Right atrium auricular region (tissue), 2 donors: ENCODE results near the gene TNNI3. TPM values are rescaled to one million over a fixed set of nuclear protein-coding genes. Genes with fewer than 3 reads are reported as not detected.

ENCODE experiments used
- DNase-seq: peaks from one replicate; pipeline ENCODE4 v3.0.0-alpha.2; 2019; ENCODE audit warnings: low spot score
- H3K27ac ChIP-seq, 2 donors: fragments of 200-600 bp; sonication (generic); 1 replicate in 1 of 2; 2 replicates in 1 of 2; pipeline ENCODE4 v1.5.1; 2016 to 2019
- H3K27me3 ChIP-seq, 2 donors: fragments of 200-600 bp; sonication (generic); one replicate each; pipeline versions ENCODE4 v1.5.1 to v1.6.0; 2017 to 2019
- H3K36me3 ChIP-seq: fragments of 200-600 bp; sonication (generic); one replicate; pipeline ENCODE4 v1.5.1; 2016
- H3K4me1 ChIP-seq, 2 donors: fragments of 200-600 bp; sonication (generic); one replicate each; pipeline versions ENCODE4 v1.5.1 to v1.6.0; 2017 to 2019
- H3K4me3 ChIP-seq, 2 donors: fragments of 200-600 bp; sonication (generic); 1 replicate in 1 of 2; 2 replicates in 1 of 2; pipeline ENCODE4 v1.5.1; 2017 to 2019; ENCODE audit warnings: mild to moderate bottlenecking in 1 of 2, moderate library complexity in 1 of 2
- H3K9me3 ChIP-seq, 2 donors: fragments of 200-600 bp; sonication (generic); one replicate each; pipeline ENCODE4 v1.5.1; 2019
- total RNA-seq, 2 donors: library from RNA; depleted of rRNA; stranded (reverse); fragments of >200 nt; gene quantifications; one replicate each; pipeline ENCODE4 v1.1.0, GENCODE V29; 2016
- TF ChIP-seq, protein P1 (sequence below), 2 donors: fragments of 200-600 bp; sonication (generic); IDR thresholded peaks; one replicate each; pipeline ENCODE4 v1.5.1; 2019; ENCODE audit warnings: antibody characterized with exemption in 2 of 2

Gene TNNI3
- total RNA-seq, 2 donors from 2014 or later = 3,822 to 4,003 TPM

DNA sequence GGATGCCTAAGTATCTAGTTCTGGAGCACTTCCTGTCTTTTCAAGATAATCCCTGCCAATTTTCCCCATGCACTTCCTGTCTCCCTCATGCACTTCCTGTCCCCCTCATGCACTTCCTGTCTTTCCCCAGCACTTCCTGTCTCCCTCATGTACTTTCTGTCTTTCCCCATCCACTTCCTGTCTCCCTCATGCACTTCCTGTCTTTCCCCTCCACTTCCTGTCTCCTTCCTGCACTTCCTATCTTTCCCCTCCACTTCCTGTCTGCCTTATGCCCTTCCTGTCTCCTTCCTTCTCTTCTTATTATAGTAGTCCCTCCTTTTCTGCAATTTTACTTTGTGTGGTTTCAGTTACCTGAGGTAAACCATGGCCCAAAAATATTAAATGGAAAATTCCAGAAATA lies 5.5 kb downstream of the TNNI3 start:
- peaks cover 0 to 60% of the 10 kb centered on the region in 2 donors for H3K4me1 ChIP-seq
- H3K36me3 ChIP-seq = peaks cover 45% of the 10 kb centered on the region
- no peak overlapping the region for H3K27ac ChIP-seq
- TF ChIP-seq, protein P1, sequence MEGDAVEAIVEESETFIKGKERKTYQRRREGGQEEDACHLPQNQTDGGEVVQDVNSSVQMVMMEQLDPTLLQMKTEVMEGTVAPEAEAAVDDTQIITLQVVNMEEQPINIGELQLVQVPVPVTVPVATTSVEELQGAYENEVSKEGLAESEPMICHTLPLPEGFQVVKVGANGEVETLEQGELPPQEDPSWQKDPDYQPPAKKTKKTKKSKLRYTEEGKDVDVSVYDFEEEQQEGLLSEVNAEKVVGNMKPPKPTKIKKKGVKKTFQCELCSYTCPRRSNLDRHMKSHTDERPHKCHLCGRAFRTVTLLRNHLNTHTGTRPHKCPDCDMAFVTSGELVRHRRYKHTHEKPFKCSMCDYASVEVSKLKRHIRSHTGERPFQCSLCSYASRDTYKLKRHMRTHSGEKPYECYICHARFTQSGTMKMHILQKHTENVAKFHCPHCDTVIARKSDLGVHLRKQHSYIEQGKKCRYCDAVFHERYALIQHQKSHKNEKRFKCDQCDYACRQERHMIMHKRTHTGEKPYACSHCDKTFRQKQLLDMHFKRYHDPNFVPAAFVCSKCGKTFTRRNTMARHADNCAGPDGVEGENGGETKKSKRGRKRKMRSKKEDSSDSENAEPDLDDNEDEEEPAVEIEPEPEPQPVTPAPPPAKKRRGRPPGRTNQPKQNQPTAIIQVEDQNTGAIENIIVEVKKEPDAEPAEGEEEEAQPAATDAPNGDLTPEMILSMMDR (IDR thresholded peaks at IDR 0.05) = no peak
- H3K9me3 ChIP-seq = no peaks in the 10 kb centered on the region
- no peak overlapping the region for H3K4me3 ChIP-seq
- no peaks in the 10 kb centered on the region for H3K27me3 ChIP-seq
- DNase-seq = no peak

DNA sequence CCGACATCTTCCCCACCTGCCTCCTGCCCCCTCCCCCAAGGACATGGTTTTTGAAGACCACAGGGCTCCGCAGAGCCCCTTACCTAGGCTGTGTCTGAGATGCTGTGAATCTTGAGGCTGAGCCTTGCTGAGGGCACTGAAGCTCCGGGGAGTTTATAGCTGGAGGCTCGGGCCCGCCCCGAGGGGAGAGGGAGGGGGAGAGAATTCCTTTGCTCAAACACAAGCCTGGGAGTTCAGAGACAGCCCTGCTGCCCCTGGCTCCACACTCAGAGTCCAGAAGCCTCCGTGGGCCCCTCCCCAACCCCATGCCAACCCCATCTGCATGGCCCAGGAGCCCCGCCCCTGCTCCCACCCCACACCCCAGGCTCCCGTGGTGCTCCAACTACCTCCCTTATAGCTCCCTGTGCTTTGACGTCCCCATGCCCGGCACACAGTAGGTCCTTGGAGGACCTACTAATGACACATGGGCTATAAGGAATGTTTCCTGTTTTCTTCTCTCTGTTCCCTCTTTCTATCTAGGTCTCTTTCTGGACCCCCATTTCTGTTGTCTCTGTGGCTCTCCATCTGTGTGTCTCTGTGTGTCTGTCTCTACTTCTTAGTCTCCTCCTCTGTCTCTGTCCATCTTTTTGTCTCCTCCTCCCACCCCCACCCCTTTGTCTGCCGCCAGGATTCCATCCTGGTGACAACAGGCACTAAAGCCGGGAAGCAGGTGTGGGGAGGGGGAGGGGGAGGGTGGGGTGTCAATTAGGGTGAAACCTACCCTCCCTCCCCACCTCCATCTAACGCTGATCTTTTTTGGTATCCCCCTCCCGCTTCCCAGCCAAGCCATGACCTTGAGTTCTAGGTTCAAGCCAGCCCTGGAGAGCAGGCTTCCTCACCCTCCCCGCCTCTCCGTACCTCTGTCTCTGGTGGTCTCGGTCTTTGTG lies 8.2 kb downstream of the TNNI3 start, which contains the start of gene TNNT1:
Gene TNNT1 (minus strand): TSS at position 129 of the 926 bp plus-strand sequence. CDS start 2,049 bp downstream, outside the sequence.
- no peaks in the 10 kb centered on the region for H3K9me3 ChIP-seq
- H3K36me3 ChIP-seq = peaks cover 34% of the 10 kb centered on the region
- H3K27me3 ChIP-seq = peaks cover 4 to 12% of the 10 kb centered on the region in 2 donors
- TF ChIP-seq, protein P1 (IDR thresholded peaks at IDR 0.05) = no peak
- peak within 1 kb of the TSS; percentile 48 to 77 for H3K27ac ChIP-seq
- H3K4me3 ChIP-seq = no peak within 1 kb of the TSS
- DNase-seq = no peak
- H3K4me1 ChIP-seq = peaks cover 0 to 55% of the 10 kb centered on the region in 2 donors

DNA sequence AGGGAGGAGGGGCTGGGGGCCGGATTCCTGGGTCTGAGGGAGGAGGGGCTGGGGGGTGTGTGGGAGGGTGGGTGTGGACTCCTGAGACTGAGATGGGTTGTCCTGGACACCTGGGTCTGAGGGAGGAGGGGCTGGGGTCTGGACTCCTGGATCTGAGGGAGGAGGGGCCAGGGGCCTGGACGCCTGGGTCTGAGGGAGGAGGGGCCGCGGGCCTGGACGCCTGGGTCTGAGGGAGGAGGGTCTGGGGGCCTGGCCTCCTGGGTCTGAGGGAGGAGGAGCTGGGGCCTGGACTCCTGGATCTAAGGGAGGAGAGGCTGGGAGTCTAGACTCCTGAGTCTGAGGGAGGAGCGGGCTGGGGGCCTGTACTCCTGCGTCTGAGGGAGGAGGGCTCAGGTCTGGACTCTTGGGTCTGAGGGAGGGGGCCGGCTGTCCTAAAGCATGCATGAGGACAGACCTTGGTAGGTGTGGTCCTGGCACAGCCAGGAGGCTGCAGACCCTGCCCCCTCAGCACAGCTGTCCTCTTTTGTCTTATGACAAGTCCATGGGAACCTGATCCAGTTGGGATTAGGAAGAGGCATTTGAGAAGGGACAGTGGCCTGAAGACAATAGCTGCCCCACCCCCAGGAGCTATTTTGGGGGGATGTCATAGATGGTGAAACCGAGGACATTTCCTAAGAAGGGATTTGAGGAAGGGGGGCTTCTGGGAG lies 9.8 kb downstream of the TNNI3 start:
- peaks cover 4 to 12% of the 10 kb centered on the region in 2 donors for H3K27me3 ChIP-seq
- no peak overlapping the region for H3K4me3 ChIP-seq
- no peak overlapping the region for H3K27ac ChIP-seq
- H3K4me1 ChIP-seq = peaks cover 0 to 40% of the 10 kb centered on the region in 2 donors
- H3K36me3 ChIP-seq = peaks cover 19% of the 10 kb centered on the region
- TF ChIP-seq, protein P1 (IDR thresholded peaks at IDR 0.05) = no peak
- no peaks in the 10 kb centered on the region for H3K9me3 ChIP-seq
- no peak for DNase-seq

DNA sequence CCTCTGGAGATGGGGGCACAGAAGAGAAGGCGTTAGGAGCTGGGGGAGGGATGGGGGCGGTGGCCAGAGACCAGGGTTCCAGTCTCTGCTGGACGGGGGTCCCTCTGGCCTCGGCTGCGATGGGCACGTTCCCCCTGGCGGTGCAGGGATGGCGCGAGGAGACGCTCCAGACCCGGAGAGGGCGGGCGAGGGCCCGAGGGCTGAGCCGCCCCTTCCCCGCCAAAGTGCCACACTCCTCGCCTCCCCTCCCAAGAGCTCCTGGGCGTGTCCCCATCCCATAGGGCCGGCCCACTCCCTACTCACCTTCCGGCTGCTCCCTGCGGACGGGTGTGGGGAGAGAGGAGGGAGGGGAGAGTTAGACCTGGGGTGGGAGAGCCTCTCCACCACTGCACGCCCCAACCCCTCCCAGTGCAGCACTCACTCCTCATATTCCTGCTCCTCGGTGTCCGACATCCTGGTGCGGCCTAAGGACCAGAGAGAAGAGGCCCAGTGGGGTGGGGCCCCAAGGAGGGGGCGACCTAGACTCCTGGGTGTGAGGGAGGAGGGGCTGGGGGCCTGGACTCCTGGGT lies 10.7 kb downstream of the TNNI3 start:
- Histone ChIP-seq H3K9me3 (no peaks in the 10 kb centered on the region), H3K4me1 (peaks cover 0 to 31% of the 10 kb centered on the region in 2 donors), H3K4me3 (no peak overlapping the region), H3K27ac (no peak overlapping the region), H3K36me3 (peaks cover 12% of the 10 kb centered on the region), H3K27me3 (peaks cover 4 to 12% of the 10 kb centered on the region in 2 donors)
- TF ChIP-seq, protein P1 (IDR thresholded peaks at IDR 0.05) = no peak
- no peak for DNase-seq

DNA sequence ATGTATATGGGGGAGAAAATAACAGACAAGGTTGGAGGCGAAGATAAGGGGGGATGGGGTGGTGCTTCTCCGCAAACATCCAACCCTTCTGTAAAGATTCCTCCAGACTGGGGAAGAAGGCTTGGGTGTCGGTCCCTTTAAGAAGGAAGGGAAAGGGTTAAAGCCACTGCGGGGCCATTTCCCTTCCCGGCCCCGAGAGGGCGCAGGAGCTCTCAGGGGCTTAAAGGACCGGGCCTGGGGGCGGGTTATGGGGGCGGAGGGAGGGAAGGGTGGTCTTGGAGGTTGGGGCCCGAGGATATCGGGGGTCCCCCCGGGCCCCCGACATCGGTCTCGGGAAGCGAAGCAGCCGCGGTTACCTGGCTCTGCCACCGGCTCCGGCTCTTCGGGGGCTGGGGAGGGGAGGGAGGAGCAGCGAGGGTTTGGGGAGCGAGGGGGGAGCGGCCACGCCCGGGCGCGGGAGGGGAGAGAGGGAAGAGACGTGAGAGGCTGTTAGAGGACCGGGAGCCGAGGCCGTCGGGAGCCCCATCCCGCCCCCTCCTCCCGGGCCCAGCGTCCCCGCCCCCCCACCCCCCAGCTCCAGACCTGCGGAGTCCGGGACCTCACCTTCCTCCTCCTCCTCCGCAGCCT lies 11.3 kb downstream of the TNNI3 start:
- Histone ChIP-seq H3K27me3 (peaks cover 4 to 12% of the 10 kb centered on the region in 2 donors), H3K9me3 (no peaks in the 10 kb centered on the region), H3K36me3 (peaks cover 8% of the 10 kb centered on the region), H3K27ac (no peak overlapping the region), H3K4me3 (no peak overlapping the region), H3K4me1 (peaks cover 0 to 26% of the 10 kb centered on the region in 2 donors)
- DNase-seq = no peak
- TF ChIP-seq, protein P1 (IDR thresholded peaks at IDR 0.05) = peak in 1 of 2 donors; percentile 56
